H1 (cell line): ENCODE results near the gene VDR. TPM values are rescaled to one million over a fixed set of nuclear protein-coding genes. Genes with fewer than 3 reads are reported as not detected.

Experiments
- CTCF ChIA-PET: fragments of 300-600 bp; sonication (Branson Sonifier 250); formaldehyde crosslinking; loops from one replicate; lab custom pipeline; 2021; ENCODE audit not compliant: partially characterized antibody; lab: Charles Lee
- POLR2A ChIA-PET: fragments of 300-600 bp; sonication (Branson Sonifier 250); formaldehyde crosslinking; loops from one replicate; lab custom pipeline; 2021; ENCODE audit warnings: inconsistent platforms; ENCODE audit not compliant: partially characterized antibody; lab: Charles Lee
- DNase-seq, 2 experiments: peaks; one replicate each; pipeline versions ENCODE4 v3.0.0 to v3.0.0-alpha.2; 2010 to 2022; ENCODE audit warnings: low spot score in 2 of 2, low read depth in 1 of 2, mixed read lengths in 1 of 2
- FAIRE-seq: peaks from 2 replicates; lab custom pipeline; 2011; peaks lifted over from hg19 to GRCh38; lab: Jason Lieb, UNC
- H2AFZ ChIP-seq: 2 replicates; pipeline ENCODE4 v1.8.1; 2012; ENCODE audit warnings: low read length, inconsistent platforms
- H2AK5ac ChIP-seq: 2 replicates; pipeline ENCODE4 v1.6.1; 2013; ENCODE audit warnings: low read depth, low read length
- H2BK120ac ChIP-seq: replicated peaks from 2 replicates; pipeline ENCODE3; 2013; ENCODE audit warnings: low read depth, low read length, inconsistent platforms
- H2BK12ac ChIP-seq: 2 replicates; pipeline ENCODE4 v1.6.1; 2013; ENCODE audit warnings: low read depth, low read length
- H2BK15ac ChIP-seq: 2 replicates; pipeline ENCODE4 v1.6.1; 2013; ENCODE audit warnings: low read length
- H2BK20ac ChIP-seq: 2 replicates; pipeline ENCODE4 v1.6.1; 2013; ENCODE audit warnings: low read length
- H2BK5ac ChIP-seq: 2 replicates; pipeline ENCODE4 v1.6.1; 2013; ENCODE audit warnings: low read depth, low read length
- H3K14ac ChIP-seq: 2 replicates; pipeline ENCODE4 v1.6.1; 2013; ENCODE audit warnings: inconsistent platforms; ENCODE audit not compliant: insufficient read length
- H3K18ac ChIP-seq: 2 replicates; pipeline ENCODE4 v1.6.1; 2013; ENCODE audit warnings: low read length; ENCODE audit errors: extremely low read depth
- H3K23ac ChIP-seq: 2 replicates; pipeline ENCODE4 v1.6.1; 2013; ENCODE audit warnings: inconsistent platforms; ENCODE audit not compliant: insufficient read length
- H3K23me2 ChIP-seq: 2 replicates; pipeline ENCODE4 v1.6.1; 2013; ENCODE audit warnings: low read depth, low read length
- H3K27ac ChIP-seq: 2 replicates; pipeline ENCODE4 v1.6.1; 2011; ENCODE audit warnings: low read depth, low read length, inconsistent platforms
- H3K27me3 ChIP-seq, 4 experiments: replicated peaks in 1 of 4; 1 replicate in 1 of 4; 2 replicates in 3 of 4; pipeline versions ENCODE4 v1.6.1 to v1.8.1; 2011 to 2013; ENCODE audit warnings: low read length in 3 of 4, mild to moderate bottlenecking in 3 of 4, inconsistent platforms in 2 of 4, mixed read lengths in 2 of 4, moderate library complexity in 1 of 4; ENCODE audit not compliant: control insufficient read depth in 3 of 4, insufficient read depth in 3 of 4; ENCODE audit errors: extremely low read depth in 1 of 4
- H3K36me3 ChIP-seq, 4 experiments: 2 replicates each; pipeline versions ENCODE4 v1.6.1 to v1.8.1; 2011 to 2013; ENCODE audit warnings: mild to moderate bottlenecking in 4 of 4, low read length in 3 of 4, moderate library complexity in 2 of 4, control low read depth in 1 of 4, inconsistent platforms in 1 of 4; ENCODE audit not compliant: insufficient read depth in 4 of 4, control insufficient read depth in 2 of 4
- H3K4ac ChIP-seq: replicated peaks from 2 replicates; pipeline ENCODE3; 2013; ENCODE audit warnings: low read length, low read depth, mixed read lengths, inconsistent platforms; ENCODE audit not compliant: insufficient read length
- H3K4me1 ChIP-seq, 4 experiments: replicated peaks in 1 of 4; 1 replicate in 1 of 4; 2 replicates in 3 of 4; pipeline versions ENCODE4 v1.6.1 to v1.8.1; 2011 to 2013; ENCODE audit warnings: low read length in 3 of 4, inconsistent platforms in 2 of 4, mixed read lengths in 1 of 4; ENCODE audit not compliant: insufficient read depth in 4 of 4, control insufficient read depth in 3 of 4
- H3K4me2 ChIP-seq, 2 experiments: 2 replicates each; pipeline versions ENCODE4 v1.6.1 to v1.8.1; 2011 to 2013; ENCODE audit warnings: low read depth in 2 of 2, low read length in 2 of 2, control low read depth in 1 of 2, inconsistent platforms in 1 of 2, mild to moderate bottlenecking in 1 of 2; ENCODE audit not compliant: insufficient read depth in 1 of 2
- H3K4me3 ChIP-seq, 4 experiments: fragments of 200-600, 300-600 bp in 1 of 4; sonication (generic), shearing (Covaris generic), sonication (Bioruptor Twin) in 1 of 4; 2 replicates each; pipeline versions ENCODE4 v1.5.1 to v1.8.1; 2011 to 2016; ENCODE audit warnings: low read length in 4 of 4, low read depth in 3 of 4, control low read depth in 2 of 4, inconsistent platforms in 2 of 4, mild to moderate bottlenecking in 2 of 4, mixed read lengths in 1 of 4, moderate library complexity in 1 of 4; ENCODE audit not compliant: insufficient read depth in 2 of 4; ENCODE audit errors: extremely low read depth in 1 of 4
- H3K56ac ChIP-seq: replicated peaks from 2 replicates; pipeline ENCODE3; 2013; ENCODE audit warnings: low read depth, mild to moderate bottlenecking, mixed read lengths, low read length, inconsistent platforms; ENCODE audit not compliant: insufficient read length
- H3K79me1 ChIP-seq: 2 replicates; pipeline ENCODE4 v1.6.1; 2013; ENCODE audit warnings: low read depth, low read length, control low read depth
- H3K79me2 ChIP-seq, 2 experiments: 2 replicates each; pipeline versions ENCODE4 v1.6.1 to v1.8.1; 2012 to 2013; ENCODE audit warnings: low read length in 2 of 2, mild to moderate bottlenecking in 2 of 2, inconsistent platforms in 1 of 2; ENCODE audit not compliant: insufficient read depth in 2 of 2, control insufficient read depth in 1 of 2
- H3K9ac ChIP-seq, 4 experiments: replicated peaks in 1 of 4; 1 replicate in 1 of 4; 2 replicates in 3 of 4; pipeline versions ENCODE4 v1.6.1 to v1.8.1; 2011 to 2013; ENCODE audit warnings: low read depth in 3 of 4, low read length in 3 of 4, control low read depth in 2 of 4, mild to moderate bottlenecking in 2 of 4, moderate library complexity in 2 of 4, inconsistent platforms in 1 of 4; ENCODE audit errors: extremely low read depth in 1 of 4
- H3K9me3 ChIP-seq, 2 experiments: 2 replicates each; pipeline versions ENCODE4 v1.6.1 to v1.8.1; 2012 to 2013; ENCODE audit warnings: mild to moderate bottlenecking in 2 of 2, moderate library complexity in 2 of 2, control low read depth in 1 of 2, inconsistent platforms in 1 of 2, low read depth in 1 of 2, low read length in 1 of 2, mixed read lengths in 1 of 2; ENCODE audit not compliant: insufficient read depth in 2 of 2
- H4K20me1 ChIP-seq, 2 experiments: replicated peaks in 1 of 2; 2 replicates each; pipeline versions ENCODE3 to v1.8.1; 2011 to 2013; ENCODE audit warnings: inconsistent platforms in 2 of 2, low read length in 2 of 2, mild to moderate bottlenecking in 1 of 2; ENCODE audit not compliant: insufficient read depth in 2 of 2, control insufficient read depth in 1 of 2
- H4K5ac ChIP-seq: 2 replicates; pipeline ENCODE4 v1.6.1; 2013; ENCODE audit warnings: low read length, low read depth, mixed read lengths, inconsistent platforms; ENCODE audit not compliant: insufficient read length
- H4K8ac ChIP-seq: 2 replicates; pipeline ENCODE4 v1.8.0; 2013; ENCODE audit warnings: mild to moderate bottlenecking, moderate library complexity, low read length, inconsistent platforms; ENCODE audit not compliant: insufficient read depth; ENCODE audit errors: extremely low read depth
- H4K91ac ChIP-seq: replicated peaks from 2 replicates; pipeline ENCODE3; 2013; ENCODE audit warnings: low read length, mixed read lengths, inconsistent platforms; ENCODE audit not compliant: insufficient read length
- CEBPB ChIP-seq: IDR thresholded peaks from 2 replicates; pipeline ENCODE4 v1.6.1; 2012; ENCODE audit warnings: low read depth, low read length
- EP300 ChIP-seq, 2 experiments: IDR thresholded peaks; 1 replicate in 1 of 2; 2 replicates in 1 of 2; pipeline ENCODE4 v1.6.1; 2011 to 2012; ENCODE audit warnings: low read depth in 2 of 2, low read length in 2 of 2, mild to moderate bottlenecking in 2 of 2, borderline replicate concordance in 1 of 2, inconsistent platforms in 1 of 2, moderate library complexity in 1 of 2
- JUND ChIP-seq: IDR thresholded peaks from 2 replicates; pipeline ENCODE4 v1.6.1; 2011; ENCODE audit warnings: mild to moderate bottlenecking, improper control_type of control experiment, low read length
- KDM1A ChIP-seq: fragments of 200-600, 300-600 bp; sonication (generic); IDR thresholded peaks from 2 replicates; pipeline ENCODE4 v1.7.1; 2016; ENCODE audit warnings: mild to moderate bottlenecking, low read length, borderline replicate concordance
- POU5F1 ChIP-seq: IDR thresholded peaks from 2 replicates; pipeline ENCODE4 v1.6.1; 2011; ENCODE audit warnings: low read depth, mild to moderate bottlenecking, low read length, moderate library complexity
- SIRT6 ChIP-seq: IDR thresholded peaks from one replicate; pipeline ENCODE4 v1.7.1; 2012; ENCODE audit warnings: low read length, inconsistent platforms
- SP1 ChIP-seq: IDR thresholded peaks from 2 replicates; pipeline ENCODE4 v1.6.1; 2011; ENCODE audit warnings: low read depth, low read length
- WGBS, 2 experiments: shearing (Covaris generic) in 1 of 2; methylation state at CpG; one replicate each; pipeline versions ENCODE4 v1.1.6 to v1.1.7; 2013 to 2015; ENCODE audit warnings: low lambda C conversion rate in 2 of 2, mixed read lengths in 2 of 2, inconsistent platforms in 1 of 2, low coverage in 1 of 2, missing lambda C conversion rate in 1 of 2; ENCODE audit not compliant: insufficient replicate concordance in 2 of 2, insufficient coverage in 1 of 2, insufficient read length in 1 of 2; ENCODE audit errors: extremely low coverage in 1 of 2, missing lambda C conversion rate in 1 of 2; 5-methylcytosine and 5-hydroxymethylcytosine counted together
- polyA plus RNA-seq, 7 experiments: library from polyadenylated mRNA; depleted of rRNA in 3 of 7; stranded (reverse) in 5 of 7; unstranded in 2 of 7; fragments of >200 nt in 5 of 7; fragments of 200-250 nt in 2 of 7; gene quantifications; 1 replicate in 5 of 7; 2 replicates in 1 of 7; 4 replicates in 1 of 7; pipeline versions ENCODE4 v1.2.1 to v1.2.3, GENCODE V29; 2011 to 2013; ENCODE audit warnings: missing spikeins in 2 of 7, mixed read lengths in 2 of 7
- total RNA-seq: library from RNA; stranded (reverse); fragmentation: NEBNext Ultra II Directional; extraction: Animal tissue kit (Norgen Biotek cat#: 25700); gene quantifications from 2 replicates; pipeline ENCODE4 v1.2.1, GENCODE V29; 2021

The VDR gene
- total and polyA plus RNA-seq, 2 of the 8 experiments (the other 6 are each of a cell fraction or from before 2014, with no cell fraction given) = 0.44 to 0.65 TPM

- H2AFZ ChIP-seq = no peak overlapping the region
- H2BK15ac ChIP-seq = no peak overlapping the region
- H4K5ac ChIP-seq = no peak overlapping the region
- no peak overlapping the region for H2BK20ac ChIP-seq
- no peak overlapping the region for H3K4me2 ChIP-seq
- peaks cover 0 to 13% (median 4%) of the 10 kb centered on the region in 4 experiments; a peak in 5 of 7 replicates for H3K4me1 ChIP-seq
- H3K56ac ChIP-seq = no peak overlapping the region
- no peak for FAIRE-seq
- H3K27ac ChIP-seq = no peak overlapping the region
- H3K23ac ChIP-seq = no peak overlapping the region
- H2BK12ac ChIP-seq = no peak overlapping the region; the same call in 1 of the 2 replicates
- H3K36me3 ChIP-seq = peaks cover under 1 to 20% (median 5%) of the 10 kb centered on the region in 4 experiments; a peak in 5 of 8 replicates
- no peak for DNase-seq
- H2BK120ac ChIP-seq = no peak overlapping the region
- H3K14ac ChIP-seq = no peak overlapping the region
- H4K8ac ChIP-seq = peak overlapping the region; percentile 26; the same call in 1 of the 2 replicates
- H3K79me2 ChIP-seq = peaks cover 0 to 41% of the 10 kb centered on the region in 2 experiments; a peak in 2 of 4 replicates
- peaks cover 6 to 8% of the 10 kb centered on the region in 2 experiments for H4K20me1 ChIP-seq
- CTCF ChIA-PET = interaction anchor here (1.0 to 58.8 kb wide), 11 partner anchors 9 to 163 kb away, joined by 3 to 2001 read pairs (median 35); partner anchors contain the start of genes HDAC7, RAPGEF3 and TMEM106C
- H3K9ac ChIP-seq = no peak overlapping the region
- 94% methylated on average over 7 of the region's 7 CpGs; no CpG with 5 or more reads in 1 of the 2 experiments for WGBS, 2 experiments
- 0 out of 2 replicates have a peak, but pooled peaks cover 1% of the 10 kb centered on the region for H3K23me2 ChIP-seq
- no peak overlapping the region for H2AK5ac ChIP-seq
- TF ChIP-seq JUND (no peak), SIRT6 (no peak), CEBPB (no peak), POU5F1 (no peak), KDM1A (no peak), EP300 (IDR thresholded peaks at IDR 0.05; ENCODE audit: borderline replicate concordance in 1 of 2, low read depth in 2 of 2, low read length in 2 of 2) (no peak), SP1 (no peak)
- H3K79me1 ChIP-seq = peaks cover 4% of the 10 kb centered on the region; the same call in 1 of the 2 replicates
- no peaks in the 10 kb centered on the region for H3K9me3 ChIP-seq
- POLR2A ChIA-PET = interaction anchor here (3.5 to 29.3 kb wide), 3 partner anchors 8 to 38 kb away, joined by 17 to 480 read pairs (median 32); no protein-coding TSS in a partner anchor
- no peak overlapping the region for H3K4ac ChIP-seq
- H3K18ac ChIP-seq = no peak overlapping the region
- no peak overlapping the region for H2BK5ac ChIP-seq
- H3K27me3 ChIP-seq = no peaks in the 10 kb centered on the region
- no peak overlapping the region for H3K4me3 ChIP-seq
- no peak overlapping the region for H4K91ac ChIP-seq
Observed at GRCh38 chr12:47799357-47799955, 105.3 kb downstream of the VDR start.
